CD4-positive, alpha-beta T cell treated with Interferon gamma for 1 hour (primary cell): Measurements from ENCODE around the gene WNT6.

Experiments
- DNase-seq: peaks from one replicate; pipeline ENCODE4 v3.0.0-alpha.2; 2020

WNT6 gene

DNA sequence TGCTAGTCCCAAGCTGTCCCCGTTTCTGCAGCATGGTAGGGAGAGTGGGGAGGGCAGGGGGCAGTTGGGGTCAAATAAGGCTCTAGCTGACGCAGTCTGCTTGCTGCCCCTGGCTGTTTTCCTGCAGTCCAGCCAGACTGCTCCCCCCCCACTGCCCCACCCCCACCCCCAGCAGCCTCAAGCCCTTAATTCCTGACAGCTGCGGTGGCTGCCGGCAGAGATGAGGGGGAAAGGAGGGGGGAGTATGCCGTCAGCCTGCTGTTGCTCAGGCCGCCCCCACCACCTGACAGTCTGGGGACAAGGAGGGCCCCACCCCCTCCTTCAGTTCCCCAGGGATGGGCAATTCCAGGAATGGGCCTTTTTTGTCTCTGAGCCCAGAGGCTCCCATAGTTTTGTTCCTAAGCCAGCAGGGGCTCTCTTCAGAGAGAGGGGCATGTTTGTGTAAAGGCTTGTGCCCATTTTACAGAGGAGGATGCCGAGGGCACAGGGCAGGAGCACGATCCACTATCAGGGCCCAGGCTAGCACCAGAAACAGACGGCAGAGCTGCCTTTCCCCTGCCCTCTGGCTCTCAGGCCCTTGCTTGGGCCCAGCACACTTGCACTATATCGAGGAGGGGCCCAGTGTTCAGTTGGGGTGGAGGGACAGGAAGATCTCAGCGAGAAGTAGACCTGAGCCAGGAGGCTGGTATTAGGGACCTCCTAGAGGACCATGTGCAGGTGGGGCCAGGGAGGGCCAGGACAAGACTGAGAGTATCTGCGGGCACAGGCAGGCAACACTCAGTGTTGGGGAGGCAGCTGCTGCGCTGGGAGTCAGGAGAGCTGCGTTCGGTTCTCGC lies 19.5 kb downstream of the WNT6 start:
- DNase-seq = no peak

DNA sequence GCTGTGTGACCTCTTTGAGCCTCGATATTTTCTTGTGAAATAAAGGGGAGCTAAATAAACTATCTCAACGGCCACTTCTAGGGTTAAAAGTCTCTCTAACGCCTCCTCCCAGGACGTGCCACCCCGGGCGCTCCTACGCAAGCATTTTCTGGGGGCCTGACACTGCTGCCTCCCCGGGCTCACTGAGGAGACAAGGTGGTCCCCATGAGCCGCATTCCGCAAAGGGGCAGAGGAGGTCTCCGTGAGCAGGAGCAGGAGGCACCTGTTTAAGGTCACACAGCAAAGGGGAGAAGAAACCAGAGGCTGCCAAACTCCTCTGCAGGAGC lies 20.1 kb downstream of the WNT6 start:
- no peak for DNase-seq

DNA sequence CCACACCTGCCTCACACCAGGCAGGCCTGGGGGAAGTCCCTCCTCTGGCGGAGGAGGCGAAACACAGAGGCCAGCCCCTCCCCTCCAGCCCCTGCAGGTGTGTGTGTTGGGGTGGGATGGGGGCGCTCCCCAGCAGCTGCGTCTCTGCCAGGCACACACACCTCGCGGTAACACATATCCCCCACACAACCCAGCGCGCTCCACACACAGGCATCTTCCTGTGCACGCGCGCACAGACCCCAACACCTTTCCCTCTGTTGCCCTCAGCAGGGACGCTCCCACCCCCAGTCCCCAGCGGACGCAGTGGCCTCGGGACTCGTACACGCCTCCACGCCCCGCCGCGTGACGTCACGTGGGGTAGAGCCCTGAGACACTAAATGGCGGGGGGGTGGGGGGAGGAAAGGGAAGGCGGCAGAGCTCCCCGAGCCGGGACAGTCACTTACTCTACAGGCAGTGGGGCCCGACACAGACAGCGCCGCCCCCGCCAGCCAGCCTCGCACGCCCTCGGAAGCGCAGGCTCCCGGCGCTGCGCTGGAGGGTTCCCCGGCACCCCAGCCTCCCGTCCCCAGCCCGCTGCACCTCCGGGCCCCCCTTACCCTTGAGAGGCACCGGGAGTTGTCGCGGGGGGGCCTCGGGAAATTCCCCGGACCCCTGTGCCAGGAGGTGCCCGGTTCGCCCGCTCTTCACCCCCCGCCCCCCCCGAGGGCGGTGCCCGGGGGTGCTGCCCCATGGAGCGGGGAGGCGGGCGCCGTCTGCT lies 20.7 kb downstream of the WNT6 start, which contains the start of gene WNT10A:
WNT10A (plus strand) TSS at position 751 of the 757 bp plus-strand sequence. CDS start 144 bp downstream, outside the sequence.
- peak; percentile 90 for DNase-seq

- DNase-seq = no peak
Observed at GRCh38 chr2:218880859-218881594, 21.4 kb downstream of the WNT6 start.

DNA sequence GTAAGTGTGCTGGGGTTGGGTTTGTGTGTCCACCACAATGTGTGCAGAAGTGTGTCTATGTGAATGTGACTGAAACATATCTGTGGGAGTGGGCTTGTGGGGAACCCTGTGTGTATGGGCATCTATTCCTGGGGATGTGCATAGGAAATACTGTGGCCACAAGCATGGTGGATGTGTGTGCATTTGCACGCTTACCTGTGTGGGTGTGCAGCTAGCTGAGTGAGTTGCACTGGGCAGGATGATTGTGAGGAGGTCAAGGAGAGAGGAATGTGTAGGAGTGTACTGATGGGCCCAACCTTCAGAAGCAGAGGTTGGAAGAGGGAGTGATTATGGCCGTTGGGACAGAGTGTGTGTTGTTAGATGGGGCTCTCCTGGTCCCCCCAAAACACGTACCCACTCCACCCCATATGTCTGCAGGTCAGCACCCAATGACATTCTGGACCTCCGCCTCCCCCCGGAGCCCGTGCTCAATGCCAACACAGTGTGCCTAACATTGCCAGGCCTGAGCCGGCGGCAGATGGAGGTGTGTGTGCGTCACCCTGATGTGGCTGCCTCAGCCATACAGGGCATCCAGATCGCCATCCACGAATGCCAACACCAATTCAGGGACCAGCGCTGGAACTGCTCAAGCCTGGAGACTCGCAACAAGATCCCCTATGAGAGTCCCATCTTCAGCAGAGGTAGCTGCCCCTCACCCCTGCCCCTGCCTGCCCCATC lies 22.3 kb downstream of the WNT6 start:
- no peak for DNase-seq

DNA sequence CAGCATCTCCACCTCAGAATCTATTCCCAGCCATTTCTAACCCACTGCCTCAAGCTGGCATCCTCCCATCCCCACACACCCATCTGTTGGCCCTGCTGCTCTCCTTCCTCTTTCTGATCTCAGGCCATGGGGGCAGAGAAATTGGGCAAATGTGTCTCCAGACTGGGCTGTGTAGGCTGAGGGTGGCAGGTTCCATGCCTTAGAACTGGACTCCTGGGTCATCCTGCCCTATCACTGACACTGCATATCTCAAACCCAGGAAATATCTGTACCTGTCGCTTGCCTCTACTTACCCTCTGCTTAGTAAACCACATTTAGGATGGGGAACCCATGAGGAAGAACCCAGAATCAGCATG lies 22.8 kb downstream of the WNT6 start:
- no peak for DNase-seq

- no peak for DNase-seq
Observed at GRCh38 chr2:218882866-218883366, 23.3 kb downstream of the WNT6 start.

DNA sequence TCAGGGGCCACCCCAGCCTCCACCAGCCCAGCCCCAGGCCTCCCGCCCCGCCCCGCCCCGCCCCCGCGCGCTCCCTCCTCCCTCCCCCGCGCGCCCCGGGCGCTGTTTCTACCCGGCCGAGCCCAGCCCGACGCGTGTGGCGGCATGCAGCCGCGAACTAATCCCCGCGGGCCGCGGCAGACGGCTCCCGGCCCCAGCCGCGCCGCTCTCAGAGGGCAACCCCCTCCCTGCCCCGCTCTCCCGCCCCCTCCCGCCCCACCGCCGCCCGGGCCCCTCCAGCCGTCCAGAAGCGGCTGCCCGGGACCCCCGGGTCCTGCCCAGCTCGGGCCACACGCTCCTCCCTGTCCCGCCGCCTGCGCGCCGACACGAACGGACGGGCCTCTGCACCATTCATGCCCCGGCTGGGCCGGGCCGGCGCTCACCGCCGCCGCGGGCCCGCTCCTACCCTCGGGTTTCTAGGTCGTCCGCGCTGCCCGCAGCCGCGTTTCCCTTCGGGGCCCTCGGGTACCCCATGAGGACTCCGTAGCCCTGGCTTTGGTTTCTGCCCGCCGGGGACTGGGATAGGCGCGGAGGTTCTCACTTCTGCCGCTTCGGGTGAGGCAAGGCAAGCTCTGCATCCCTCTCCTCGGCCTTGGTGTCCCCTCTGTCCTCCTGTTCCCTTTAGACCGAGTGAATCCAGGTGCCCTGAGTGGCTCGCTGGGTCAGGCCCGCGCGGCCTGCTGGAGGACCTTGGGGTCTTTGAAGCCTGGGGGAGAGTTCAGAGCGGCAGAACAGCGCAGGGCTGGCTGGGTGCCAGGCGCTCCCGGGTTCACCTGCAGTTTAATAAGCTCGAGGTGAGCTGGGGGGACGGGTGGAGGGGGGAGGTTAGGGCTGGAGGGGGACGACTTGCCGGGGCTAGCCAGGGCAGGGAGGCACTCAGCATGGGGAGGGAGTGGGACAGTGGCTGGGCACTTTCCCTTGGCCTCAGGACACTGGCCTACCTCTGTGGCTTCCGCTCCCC lies 24.2 kb downstream of the WNT6 start:
- DNase-seq = peak; percentile 41

- DNase-seq = no peak
Observed at GRCh38 chr2:218884519-218884918, 24.9 kb downstream of the WNT6 start.

DNA sequence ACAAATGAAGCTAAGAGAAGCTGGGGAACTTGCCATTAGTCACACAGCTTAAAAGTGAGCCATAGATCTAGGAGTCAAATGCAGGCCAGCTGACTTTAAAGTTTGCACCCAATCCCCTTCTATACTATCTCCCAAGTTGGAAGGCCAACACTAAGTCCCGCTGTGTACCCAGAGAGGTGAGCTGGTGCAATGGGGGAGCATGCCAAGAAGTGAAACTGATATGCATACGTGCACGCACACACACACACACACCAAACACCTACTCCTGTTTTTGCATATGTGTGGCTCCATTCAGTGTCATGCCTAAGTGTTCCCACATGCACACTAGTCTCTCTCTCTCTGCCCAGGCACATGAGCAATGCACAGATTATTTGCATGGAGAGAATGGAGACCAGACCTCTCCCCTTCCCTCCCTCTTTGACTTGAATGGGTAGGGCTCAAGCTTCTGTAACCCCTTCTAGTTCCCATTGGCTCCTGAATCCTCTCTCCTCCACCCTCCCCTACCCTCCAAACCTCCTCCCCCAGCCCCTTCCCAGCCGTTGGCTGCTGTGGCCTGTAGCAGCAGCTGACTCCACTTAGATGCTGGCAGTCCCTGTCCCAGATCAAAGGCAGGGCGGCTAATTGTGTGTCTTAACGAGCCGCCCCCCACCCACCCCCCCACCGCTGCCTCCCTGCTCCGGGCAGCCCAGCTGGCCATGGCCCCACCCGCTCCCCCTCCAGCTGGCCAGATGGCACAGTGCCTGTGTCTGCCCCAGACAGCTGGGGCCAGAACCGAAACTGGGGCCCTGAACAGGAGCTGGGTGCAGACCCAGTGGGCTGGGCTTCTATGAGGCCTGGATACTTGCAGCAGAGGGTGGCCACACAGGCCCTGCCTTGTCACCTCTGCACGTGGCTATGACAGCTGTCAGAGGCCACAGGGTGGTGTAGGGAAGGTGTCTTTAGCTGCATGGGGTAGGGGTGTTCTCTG lies 26.7 kb downstream of the WNT6 start:
- no peak for DNase-seq

DNA sequence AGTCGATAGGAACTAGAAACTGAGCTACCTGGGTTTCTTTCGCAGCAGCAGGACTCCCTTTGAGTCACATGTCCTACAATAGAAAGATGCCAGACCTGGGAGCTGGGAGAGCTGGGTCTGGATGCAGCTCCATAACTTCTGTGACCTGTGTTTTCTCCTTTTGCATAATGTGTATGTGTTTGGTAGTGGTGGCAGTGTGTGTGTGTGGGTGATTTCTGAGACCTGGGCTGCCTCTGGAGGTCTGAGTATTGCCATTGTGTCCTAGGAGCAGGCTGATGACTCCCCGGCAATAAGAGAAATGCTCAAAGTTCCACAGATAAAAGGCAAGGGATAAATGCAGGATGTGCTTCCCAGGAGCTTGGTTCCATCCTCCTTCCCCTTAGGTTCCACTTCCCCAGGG lies 27.5 kb downstream of the WNT6 start:
- DNase-seq = no peak

DNA sequence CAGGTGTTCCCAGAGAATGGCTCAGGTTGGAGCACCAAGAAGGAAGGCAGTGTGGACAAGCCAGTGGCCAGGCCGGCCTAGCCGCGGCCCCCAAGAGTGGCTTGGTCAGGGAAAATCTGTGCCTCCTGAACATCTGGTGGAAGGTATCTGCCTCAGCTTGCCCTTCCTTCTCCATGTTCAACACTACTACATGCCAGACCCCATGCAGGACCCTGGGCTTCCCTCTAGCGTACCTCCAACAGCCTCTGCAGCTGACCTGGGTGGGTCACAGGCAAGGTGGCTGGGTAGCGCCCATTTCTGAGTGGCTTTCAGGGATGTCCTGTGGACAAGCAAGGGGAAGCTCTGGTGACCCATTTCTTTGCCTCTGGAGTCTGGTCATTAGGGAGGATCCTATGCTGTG lies 28.7 kb downstream of the WNT6 start:
- DNase-seq = no peak

GRCh38 chr2:218889937-218890336 lies 30.3 kb downstream of the WNT6 start:
- no peak for DNase-seq

GRCh38 chr2:218890369-218890768 lies 30.8 kb downstream of the WNT6 start:
- no peak for DNase-seq

DNA sequence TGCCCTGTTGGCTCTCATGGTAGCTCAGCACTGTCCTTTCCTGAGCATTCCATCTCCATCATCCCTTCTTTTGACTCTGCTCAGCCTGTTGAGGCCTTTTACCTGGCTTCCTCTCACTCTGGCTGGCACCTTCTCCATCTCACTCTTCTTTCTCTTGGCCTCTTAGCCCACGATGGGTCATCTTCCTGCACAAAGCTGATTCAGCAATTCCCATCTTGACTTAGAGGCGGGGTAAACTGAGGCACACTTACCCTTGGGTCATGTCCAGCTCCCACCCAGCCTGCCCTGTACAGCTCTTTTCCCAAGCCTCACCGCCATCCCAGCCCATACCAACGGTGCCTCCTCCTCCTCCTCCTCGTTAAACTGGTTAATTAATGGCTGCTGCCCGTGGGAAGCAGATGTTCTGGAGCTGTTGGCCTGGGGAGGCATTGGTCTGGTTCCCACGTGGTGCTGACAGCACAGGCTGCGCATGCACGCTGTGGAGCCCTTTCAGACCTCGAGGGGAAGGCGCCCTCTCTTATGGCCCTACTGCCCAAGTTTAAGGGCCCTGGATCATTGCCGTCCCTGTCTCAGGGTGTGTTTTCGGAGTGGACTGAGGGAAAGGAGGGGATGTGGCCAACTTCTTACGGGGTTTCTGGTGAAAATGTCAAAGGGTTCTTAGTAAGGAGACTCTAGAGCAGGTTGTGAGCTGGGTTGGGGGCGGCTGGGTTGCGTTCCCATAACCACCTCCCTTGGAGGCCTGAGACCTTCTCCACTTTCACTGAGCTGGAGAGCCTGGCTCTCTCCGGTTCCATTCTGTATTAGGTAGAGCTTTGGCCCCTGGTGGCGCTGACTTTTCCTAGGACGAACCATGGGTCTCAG lies 31.9 kb downstream of the WNT6 start:
- no peak for DNase-seq

DNA sequence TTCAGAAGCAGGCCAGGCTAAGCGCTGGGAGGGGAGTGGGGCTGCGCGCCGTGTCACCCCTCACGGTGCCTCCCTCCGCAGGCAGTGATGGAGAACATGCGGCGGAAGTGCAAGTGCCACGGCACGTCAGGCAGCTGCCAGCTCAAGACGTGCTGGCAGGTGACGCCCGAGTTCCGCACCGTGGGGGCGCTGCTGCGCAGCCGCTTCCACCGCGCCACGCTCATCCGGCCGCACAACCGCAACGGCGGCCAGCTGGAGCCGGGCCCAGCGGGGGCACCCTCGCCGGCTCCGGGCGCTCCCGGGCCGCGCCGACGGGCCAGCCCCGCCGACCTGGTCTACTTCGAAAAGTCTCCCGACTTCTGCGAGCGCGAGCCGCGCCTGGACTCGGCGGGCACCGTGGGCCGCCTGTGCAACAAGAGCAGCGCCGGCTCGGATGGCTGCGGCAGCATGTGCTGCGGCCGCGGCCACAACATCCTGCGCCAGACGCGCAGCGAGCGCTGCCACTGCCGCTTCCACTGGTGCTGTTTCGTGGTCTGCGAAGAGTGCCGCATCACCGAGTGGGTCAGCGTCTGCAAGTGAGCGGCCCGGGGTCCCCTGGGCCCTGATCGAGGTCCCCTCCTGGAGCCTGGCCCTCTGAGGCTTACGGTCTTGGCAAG lies 33.2 kb downstream of the WNT6 start:
- peak; percentile 90 for DNase-seq

DNA sequence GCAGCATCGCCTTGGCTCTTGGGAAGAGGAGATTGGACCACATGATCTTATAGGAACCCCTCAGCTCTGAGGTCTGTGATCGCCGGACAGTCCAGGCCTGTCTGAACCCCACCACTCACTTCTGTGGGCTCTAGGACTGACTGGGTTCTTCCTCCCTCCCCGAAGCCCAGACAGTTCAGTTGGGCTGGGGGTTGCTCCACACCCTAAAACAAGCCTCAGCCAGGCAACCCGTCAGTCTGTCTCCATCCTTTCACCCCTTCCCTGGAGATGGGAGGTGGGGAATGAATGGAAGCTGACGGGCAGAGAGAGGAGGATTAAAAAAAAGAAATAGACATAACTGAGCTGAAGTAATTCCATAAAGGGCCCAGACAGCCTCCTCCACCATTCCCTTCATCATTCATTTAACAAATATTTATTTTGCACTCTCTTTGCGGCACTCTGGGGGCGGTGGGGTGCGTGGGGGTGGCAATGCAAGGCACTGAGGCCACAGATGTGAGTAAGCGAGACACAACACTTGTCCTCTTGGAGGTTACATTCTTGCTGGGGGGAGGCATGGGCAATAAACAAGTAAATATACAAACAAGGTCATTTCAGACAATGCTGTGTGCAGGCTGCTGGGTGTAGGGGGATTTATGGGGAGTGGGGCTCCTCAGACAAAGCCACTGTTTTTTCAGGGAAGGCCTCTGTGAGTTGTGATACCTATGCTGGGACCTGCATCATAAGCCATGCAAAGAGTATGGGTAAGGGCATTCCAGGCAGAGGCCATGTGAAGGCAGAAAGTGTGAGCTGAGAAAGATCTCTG lies 33.9 kb downstream of the WNT6 start:
- DNase-seq = no peak
